IPS DF 6.9 (cell line): ENCODE measurements around the gene AP2A2.

Experiments
- DNase-seq: peaks from one replicate; pipeline ENCODE4 v3.0.0-alpha.2; 2013; ENCODE audit warnings: low read depth, low spot score
- H3K27ac ChIP-seq: one replicate; pipeline ENCODE4 v1.5.1; 2013; ENCODE audit warnings: low read length, control low read depth
- H3K27me3 ChIP-seq: 2 replicates; pipeline ENCODE4 v1.6.1; 2013; ENCODE audit warnings: mild to moderate bottlenecking, low read length; ENCODE audit not compliant: control insufficient read depth, insufficient read depth
- H3K36me3 ChIP-seq: 2 replicates; pipeline ENCODE4 v1.6.1; 2013; ENCODE audit warnings: low read length; ENCODE audit not compliant: control insufficient read depth, insufficient read depth
- H3K4me1 ChIP-seq: 2 replicates; pipeline ENCODE4 v1.6.1; 2013; ENCODE audit warnings: low read length; ENCODE audit not compliant: control insufficient read depth, insufficient read depth
- H3K4me3 ChIP-seq: 2 replicates; pipeline ENCODE4 v1.5.1; 2013; ENCODE audit warnings: mild to moderate bottlenecking, low read length
- H3K9me3 ChIP-seq: 2 replicates; pipeline ENCODE4 v1.6.1; 2013; ENCODE audit warnings: low read length, inconsistent platforms; ENCODE audit not compliant: control insufficient read depth, insufficient read depth
- WGBS: extraction: QIAGEN DNeasy Blood & Tissue Kit; methylation state at CpG from one replicate; pipeline ENCODE4 v1.1.7; 2013; ENCODE audit warnings: mixed read lengths, missing lambda C conversion rate; ENCODE audit not compliant: insufficient read length, insufficient coverage; 5-methylcytosine and 5-hydroxymethylcytosine counted together

The AP2A2 gene

DNA sequence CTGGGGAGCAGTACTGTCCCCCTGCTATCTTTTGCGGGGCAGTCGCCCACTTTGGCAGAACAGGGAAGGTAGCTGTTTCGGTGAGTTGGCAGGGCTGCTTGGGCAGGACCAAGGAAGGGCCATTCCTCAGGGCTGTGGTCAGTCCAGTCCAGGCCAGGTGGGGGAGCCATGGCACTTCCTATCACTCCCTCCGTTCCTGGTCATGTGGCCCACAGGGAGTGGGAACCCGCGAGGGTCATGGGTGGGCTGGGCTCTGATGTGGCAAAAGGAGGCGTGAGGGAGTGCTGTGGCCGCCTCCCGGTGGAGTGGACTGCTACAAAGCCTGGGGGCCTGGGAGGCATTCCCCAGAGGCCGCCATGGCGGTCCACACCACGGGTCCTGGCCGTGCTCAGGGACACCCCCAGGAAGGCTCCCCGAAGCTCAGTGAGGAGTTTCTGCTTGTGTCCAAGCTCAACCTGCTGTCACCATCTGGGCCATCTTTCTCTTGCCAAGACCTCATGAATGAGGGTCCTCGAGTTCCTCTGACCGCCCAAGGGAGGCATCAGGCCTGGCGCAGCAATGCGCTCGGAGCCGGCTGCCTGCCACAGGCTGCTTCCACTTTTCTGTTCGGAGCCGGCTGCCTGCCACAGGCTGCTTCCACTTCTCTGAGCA lies 27.0 kb upstream of the AP2A2 start:
- no peaks in the 10 kb centered on the region for H3K9me3 ChIP-seq
- H3K27me3 ChIP-seq = no peaks in the 10 kb centered on the region
- peaks cover 51% of the 10 kb centered on the region for H3K36me3 ChIP-seq
- H3K4me1 ChIP-seq = 0 out of 2 replicates have a peak, but pooled peaks cover 1% of the 10 kb centered on the region
- no peak overlapping the region for H3K4me3 ChIP-seq
- no CpG with 5 or more reads among the region's 22 CpGs for WGBS
- DNase-seq = no peak
- no peak overlapping the region for H3K27ac ChIP-seq

DNA sequence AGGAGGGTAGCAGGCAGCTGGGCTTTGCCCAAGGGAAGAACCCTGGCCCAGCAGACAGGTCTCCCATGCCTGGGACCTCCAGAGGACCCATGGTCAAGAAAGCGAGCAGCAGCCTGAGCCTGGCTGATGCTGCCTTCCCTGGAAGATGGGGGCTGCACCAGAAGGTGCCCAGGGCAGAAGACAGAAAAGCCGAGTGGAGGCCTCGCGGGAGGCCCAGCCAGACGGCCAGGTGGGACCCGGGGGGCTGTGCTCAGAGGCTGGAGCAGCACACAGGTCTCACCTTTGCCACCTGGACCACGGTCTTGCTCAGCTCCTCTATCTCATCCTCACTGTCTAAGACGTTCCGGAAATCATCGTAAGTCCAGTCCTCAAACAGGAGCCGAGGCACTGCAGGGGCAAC lies 25.9 kb upstream of the AP2A2 start:
- H3K27ac ChIP-seq = no peak overlapping the region
- H3K27me3 ChIP-seq = no peaks in the 10 kb centered on the region
- WGBS = no CpG with 5 or more reads among the region's 11 CpGs
- no peaks in the 10 kb centered on the region for H3K4me1 ChIP-seq
- H3K36me3 ChIP-seq = peaks cover 61% of the 10 kb centered on the region
- H3K9me3 ChIP-seq = no peaks in the 10 kb centered on the region
- no peak overlapping the region for H3K4me3 ChIP-seq
- no peak for DNase-seq

DNA sequence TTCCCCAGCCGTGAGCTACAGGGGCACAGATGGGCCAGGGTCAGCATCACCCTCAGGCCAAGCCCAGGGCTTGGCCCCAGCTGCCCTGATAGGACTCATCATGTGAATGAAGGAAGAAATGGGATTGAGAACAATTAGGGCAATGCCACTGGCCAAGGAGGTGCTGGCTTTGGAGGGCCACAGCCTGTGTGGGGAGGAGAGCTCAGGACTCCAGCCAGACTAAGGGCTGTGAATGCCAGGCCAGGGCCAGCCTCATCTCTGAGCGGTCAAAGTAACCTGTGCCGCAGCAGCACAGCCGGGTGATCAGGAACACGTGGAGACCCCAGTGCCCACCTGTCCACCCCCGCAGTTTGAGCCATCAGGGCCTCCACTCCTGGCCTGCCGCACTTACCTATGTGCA lies 25.1 kb upstream of the AP2A2 start:
- no peaks in the 10 kb centered on the region for H3K27me3 ChIP-seq
- H3K36me3 ChIP-seq = peaks cover 61% of the 10 kb centered on the region
- H3K4me1 ChIP-seq = no peaks in the 10 kb centered on the region
- WGBS = no CpG with 5 or more reads among the region's 7 CpGs
- no peaks in the 10 kb centered on the region for H3K9me3 ChIP-seq
- DNase-seq = no peak
- H3K4me3 ChIP-seq = no peak overlapping the region
- no peak overlapping the region for H3K27ac ChIP-seq

DNA sequence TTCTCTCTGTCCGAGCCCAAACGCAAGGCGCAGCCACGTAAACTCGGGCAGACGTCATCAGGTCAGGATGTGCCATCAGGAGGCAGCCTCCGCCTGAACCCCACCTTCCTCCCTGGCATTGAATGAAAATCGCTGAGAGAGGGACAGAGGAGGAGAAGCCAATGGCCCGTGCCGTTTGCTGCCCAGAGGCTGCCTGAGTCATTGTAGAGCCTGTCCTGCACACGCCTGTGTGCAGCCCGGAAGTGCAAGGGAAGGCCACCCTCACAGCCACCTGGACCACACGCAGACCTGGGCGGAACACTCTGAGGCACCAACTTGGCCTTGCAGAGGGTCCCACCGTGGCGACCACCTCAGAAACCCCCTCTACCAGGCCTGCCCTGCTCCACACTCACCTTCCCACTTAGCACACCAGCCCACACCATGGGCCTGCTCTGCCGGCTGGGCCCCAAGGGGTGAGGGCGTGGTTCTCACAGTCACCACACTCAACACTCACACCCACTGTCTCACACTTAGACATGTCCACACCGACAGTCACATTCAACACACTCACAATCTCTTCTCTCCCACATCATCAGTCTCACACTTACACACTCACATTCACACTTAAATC lies 24.1 kb upstream of the AP2A2 start:
- Histone ChIP-seq H3K4me1 (no peaks in the 10 kb centered on the region), H3K27me3 (no peaks in the 10 kb centered on the region), H3K9me3 (no peaks in the 10 kb centered on the region), H3K4me3 (no peak overlapping the region), H3K27ac (no peak overlapping the region), H3K36me3 (peaks cover 61% of the 10 kb centered on the region)
- no peak for DNase-seq
- WGBS = 100% methylated on average over 1 of the region's 19 CpGs

DNA sequence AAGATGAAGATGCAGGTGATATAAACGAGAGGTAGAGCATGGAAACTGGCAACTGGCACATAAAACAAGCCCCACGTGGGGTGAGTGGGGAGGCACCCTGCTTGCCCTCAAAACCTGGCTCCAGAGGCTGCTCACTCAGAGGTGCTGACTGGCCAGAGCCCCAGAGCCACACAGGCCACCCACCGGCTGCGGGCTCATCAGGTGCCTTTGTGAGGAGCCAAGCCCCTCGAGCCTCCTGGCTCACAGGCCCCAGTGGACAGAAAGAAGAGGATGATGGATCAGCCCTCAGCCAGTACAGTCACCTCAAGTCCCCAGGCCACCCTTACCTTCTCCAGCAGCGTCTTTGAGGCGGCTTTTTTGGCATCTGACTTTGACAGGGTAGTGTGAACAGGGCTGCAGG lies 21.3 kb upstream of the AP2A2 start:
- Histone ChIP-seq H3K27me3 (no peaks in the 10 kb centered on the region), H3K36me3 (peaks cover 49% of the 10 kb centered on the region), H3K9me3 (no peaks in the 10 kb centered on the region), H3K4me1 (no peaks in the 10 kb centered on the region), H3K4me3 (no peak overlapping the region), H3K27ac (no peak overlapping the region)
- no CpG with 5 or more reads among the region's 7 CpGs for WGBS
- DNase-seq = no peak

DNA sequence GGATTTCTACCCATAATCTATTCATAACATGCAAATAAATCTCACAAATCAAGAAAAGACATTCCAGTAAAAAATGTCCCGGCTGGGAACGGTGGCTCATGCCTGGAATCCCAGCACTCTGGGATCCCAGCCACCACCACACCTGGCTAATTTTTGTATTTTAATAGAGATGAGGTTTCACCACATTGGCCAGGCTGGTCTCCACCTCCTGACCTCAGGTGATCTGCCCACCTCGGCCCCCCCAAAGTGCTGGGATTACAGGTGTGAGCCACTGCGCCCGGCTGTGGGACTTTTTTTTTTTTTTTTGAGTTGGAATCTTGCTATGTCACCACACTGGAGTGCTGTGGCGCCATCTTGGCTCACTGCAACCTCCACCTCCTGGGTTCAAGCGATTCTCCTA lies 19.7 kb upstream of the AP2A2 start:
- Histone ChIP-seq H3K27me3 (no peaks in the 10 kb centered on the region), H3K4me3 (no peak overlapping the region), H3K4me1 (no peaks in the 10 kb centered on the region), H3K27ac (no peak overlapping the region), H3K9me3 (no peaks in the 10 kb centered on the region), H3K36me3 (peaks cover 34% of the 10 kb centered on the region)
- no peak for DNase-seq
- WGBS = no CpG with 5 or more reads among the region's 7 CpGs

DNA sequence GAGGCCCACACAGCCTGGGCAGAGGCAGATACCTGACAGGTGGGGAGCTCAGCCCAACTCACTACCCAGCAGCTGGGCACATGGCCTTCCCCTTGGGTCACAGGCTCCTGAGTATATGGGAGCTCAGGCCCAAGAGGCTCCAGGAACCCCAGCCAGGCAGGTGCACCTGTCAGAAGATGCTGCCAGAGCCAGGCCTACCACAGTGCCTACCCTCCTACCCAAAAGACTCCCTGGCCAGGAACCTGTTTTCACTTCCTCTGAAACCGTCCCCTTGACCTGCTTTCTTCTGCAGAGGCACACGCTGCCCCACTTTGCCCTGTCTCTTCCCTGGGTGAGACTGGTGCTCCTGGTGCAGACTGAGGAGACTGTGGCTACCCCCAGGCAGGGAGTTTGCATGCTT lies 18.0 kb upstream of the AP2A2 start:
- no CpG with 5 or more reads among the region's 2 CpGs for WGBS
- H3K36me3 ChIP-seq = peaks cover 17% of the 10 kb centered on the region
- no peak overlapping the region for H3K27ac ChIP-seq

DNA sequence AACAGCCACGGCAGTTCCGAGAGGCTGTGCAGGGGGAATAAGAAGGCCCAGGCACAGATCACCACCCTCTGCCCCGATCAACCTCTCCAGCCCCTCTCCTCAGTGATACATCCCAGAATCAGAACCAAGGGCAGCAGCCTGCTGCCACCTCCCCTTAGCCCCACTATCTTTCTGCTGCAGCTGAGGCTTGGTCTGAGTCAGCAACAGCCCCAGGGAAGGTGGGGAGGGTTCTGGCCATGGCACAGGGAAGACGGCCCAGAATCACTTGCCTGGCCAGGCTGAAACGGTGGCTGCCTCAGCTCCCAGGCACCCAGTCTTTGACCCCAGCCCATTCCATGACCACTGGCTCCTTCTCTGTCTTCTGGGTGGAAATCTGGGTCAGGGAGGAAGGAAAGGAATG lies 17.4 kb upstream of the AP2A2 start:
- WGBS = no CpG with 5 or more reads among the region's 5 CpGs
- Histone ChIP-seq H3K4me3 (no peak overlapping the region), H3K36me3 (peaks cover 11% of the 10 kb centered on the region), H3K4me1 (peaks cover 2% of the 10 kb centered on the region; the same call in 1 of the 2 replicates), H3K27me3 (no peaks in the 10 kb centered on the region), H3K9me3 (no peaks in the 10 kb centered on the region), H3K27ac (no peak overlapping the region)
- no peak for DNase-seq

More for the DNA sequence above, 18.0 kb upstream of the AP2A2 start:
- Histone ChIP-seq H3K9me3 (no peaks in the 10 kb centered on the region), H3K27me3 (no peaks in the 10 kb centered on the region), H3K4me3 (no peak overlapping the region), H3K4me1 (peaks cover 2% of the 10 kb centered on the region; the same call in 1 of the 2 replicates)
- no peak for DNase-seq

DNA sequence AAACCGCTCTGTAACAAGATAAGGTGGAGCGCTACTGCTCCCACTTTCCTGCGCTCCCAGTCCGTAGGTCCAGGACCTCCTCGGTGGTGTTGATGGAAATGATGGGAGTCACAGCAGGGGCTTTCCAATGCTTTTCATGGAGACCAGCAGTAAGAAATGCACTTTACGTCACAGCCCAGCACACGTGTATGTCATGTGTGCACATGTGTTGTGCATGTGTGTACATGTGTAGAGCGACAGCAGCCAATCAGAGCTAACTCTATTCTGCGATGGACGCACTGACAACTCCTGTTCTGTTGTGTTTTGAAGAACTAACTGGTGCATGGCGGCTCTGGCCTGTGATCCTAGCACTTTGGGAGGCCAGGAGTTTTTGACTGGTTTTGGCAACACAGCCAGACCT lies 16.3 kb upstream of the AP2A2 start:
- no CpG with 5 or more reads among the region's 11 CpGs for WGBS
- H3K36me3 ChIP-seq = peaks cover 3% of the 10 kb centered on the region
- H3K4me1 ChIP-seq = peaks cover 2% of the 10 kb centered on the region; the same call in 1 of the 2 replicates
- no peak overlapping the region for H3K27ac ChIP-seq
- no peak for DNase-seq
- no peak overlapping the region for H3K4me3 ChIP-seq
- no peaks in the 10 kb centered on the region for H3K9me3 ChIP-seq
- H3K27me3 ChIP-seq = no peaks in the 10 kb centered on the region

DNA sequence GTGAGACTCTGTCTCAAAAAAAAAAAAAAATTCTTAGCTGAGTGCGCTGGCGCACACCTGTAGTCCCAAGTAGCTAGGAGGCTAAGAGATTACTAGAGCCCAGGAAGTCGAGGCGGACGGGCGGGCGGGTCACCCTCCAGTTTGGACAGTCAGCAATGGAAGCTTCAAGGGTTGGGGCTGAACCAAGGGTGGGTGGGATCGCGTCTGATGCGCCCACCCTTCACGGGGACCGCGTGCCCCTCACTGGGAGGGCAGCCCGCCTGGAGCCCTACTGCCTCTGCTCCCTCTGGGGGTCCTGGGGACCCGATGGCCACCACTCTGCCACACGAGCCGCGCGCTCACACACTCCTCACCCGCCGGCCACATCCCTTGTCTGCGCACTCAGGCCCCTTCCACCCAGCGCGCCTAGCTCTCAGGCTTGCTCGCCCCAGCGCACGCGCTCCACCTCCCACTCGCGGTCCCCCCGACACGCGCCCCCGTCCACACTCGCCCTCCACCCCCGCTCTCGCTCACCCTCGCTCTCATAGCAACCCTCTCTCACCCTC lies 15.6 kb upstream of the AP2A2 start:
- Histone ChIP-seq H3K4me3 (peak overlapping the region; percentile 69), H3K27me3 (no peaks in the 10 kb centered on the region), H3K27ac (no peak overlapping the region), H3K4me1 (peaks cover 2% of the 10 kb centered on the region; the same call in 1 of the 2 replicates), H3K36me3 (no peaks in the 10 kb centered on the region), H3K9me3 (no peaks in the 10 kb centered on the region)
- no CpG with 5 or more reads among the region's 38 CpGs for WGBS
- DNase-seq = no peak
